SK-N-SH (cell line): ENCODE measurements around the gene ENTHD1.

ENCODE experiments used
- CTCF ChIP-seq: fragments of 200-600 bp; sonication (generic); IDR thresholded peaks from 2 replicates; pipeline ENCODE4 v1.6.1; 2017; ENCODE audit warnings: antibody characterized with exemption, mild to moderate bottlenecking, moderate library complexity
- FOXJ3 ChIP-seq: sonication (generic); formaldehyde crosslinking; IDR thresholded peaks from 2 replicates; pipeline ENCODE4 v1.5.1; 2020; ENCODE audit warnings: mild to moderate bottlenecking, missing genetic modification reagents
- MAX ChIP-seq: IDR thresholded peaks from 2 replicates; pipeline ENCODE4 v1.4.0; 2012; ENCODE audit warnings: low read depth
- MXI1 ChIP-seq: IDR thresholded peaks from 2 replicates; pipeline ENCODE4 v1.6.1; 2012; ENCODE audit warnings: mild to moderate bottlenecking, low read depth, low read length, improper control_type of control experiment
- NRF1 ChIP-seq: IDR thresholded peaks from 2 replicates; pipeline ENCODE4 v1.6.1; 2012; ENCODE audit warnings: low read depth, mild to moderate bottlenecking, low read length
- POLR2AphosphoS5 ChIP-seq: IDR thresholded peaks from 2 replicates; pipeline ENCODE4 v1.6.1; 2012; ENCODE audit warnings: low read depth, low read length
- RCOR1 ChIP-seq: fragments of 150-350 bp; IDR thresholded peaks from 2 replicates; pipeline ENCODE4 v1.6.1; 2017; ENCODE audit warnings: antibody characterized with exemption, low read length
- REST ChIP-seq: IDR thresholded peaks from 2 replicates; pipeline ENCODE4 v1.6.1; 2012; ENCODE audit warnings: mild to moderate bottlenecking, low read depth, low read length, moderate library complexity
- SMC3 ChIP-seq: IDR thresholded peaks from 2 replicates; pipeline ENCODE4 v1.6.1; 2012; ENCODE audit warnings: low read depth, low read length, improper control_type of control experiment

GRCh38 chr22:39847477-39847876, 46.1 kb downstream of the ENTHD1 start:
- no peak for TF ChIP-seq SMC3
- TF ChIP-seq CTCF, result no peak
- TF ChIP-seq NRF1, result no peak
- no peak for TF ChIP-seq POLR2AphosphoS5
- TF ChIP-seq RCOR1, result no peak
- TF ChIP-seq REST, result no peak
- no peak for TF ChIP-seq MAX
- TF ChIP-seq MXI1, result no peak
- TF ChIP-seq FOXJ3, result no peak
